Forelimb muscle (tissue), 1 donor: Measurements from ENCODE around the gene DIRAS2. TPM values are rescaled to one million over a fixed set of nuclear protein-coding genes. Genes with fewer than 3 reads are reported as not detected.

Experiments used
- DNase-seq: peaks from one replicate; pipeline ENCODE4 v3.0.0-alpha.2; 2013; ENCODE audit warnings: low read depth
- polyA plus RNA-seq: library from polyadenylated mRNA; unstranded; fragments of 120-200 nt; gene quantifications from one replicate; pipeline ENCODE4 v1.2.1, GENCODE V29; 2013; ENCODE audit not compliant: insufficient read length

Gene DIRAS2
- polyA plus RNA-seq, 1 donor, result 0.61 TPM

- DNase-seq, result no peak
These were observed 29.7 kb downstream of the DIRAS2 start for GRCh38 chr9:90612957-90613356.

GRCh38 chr9:90611568-90611967 lies 31.1 kb downstream of the DIRAS2 start:
- DNase-seq, result no peak

GRCh38 chr9:90611121-90611520 lies 31.5 kb downstream of the DIRAS2 start:
- no peak for DNase-seq

- DNase-seq, result no peak
These were observed 34.7 kb downstream of the DIRAS2 start for GRCh38 chr9:90607701-90608516.

- DNase-seq, result no peak
These were observed 42.6 kb downstream of the DIRAS2 start for GRCh38 chr9:90600029-90600428.

- no peak for DNase-seq
These were observed 44.4 kb downstream of the DIRAS2 start for GRCh38 chr9:90598191-90598590.

GRCh38 chr9:90593646-90594045 lies 49.0 kb downstream of the DIRAS2 start:
- DNase-seq, result no peak

- no peak for DNase-seq
These were observed 62.0 kb downstream of the DIRAS2 start for GRCh38 chr9:90580576-90580975.

- DNase-seq, result no peak
These were observed 63.4 kb downstream of the DIRAS2 start for GRCh38 chr9:90579181-90579580.

- no peak for DNase-seq
These were observed 64.4 kb downstream of the DIRAS2 start for GRCh38 chr9:90578126-90578815.

GRCh38 chr9:90569511-90569910 lies 73.1 kb downstream of the DIRAS2 start:
- DNase-seq, result no peak

GRCh38 chr9:90568667-90569066 lies 74.0 kb downstream of the DIRAS2 start:
- DNase-seq, result no peak

- no peak for DNase-seq
These were observed 80.4 kb downstream of the DIRAS2 start for GRCh38 chr9:90562229-90562628.

Other genes with a start within 250 kb of the DIRAS2 start
- gene SYK, start 159.0 kb upstream of the DIRAS2 start, polyA plus RNA-seq, result 2.5 TPM